CD4-positive, alpha-beta T cell treated with Interleukin-10 for 1 hour (primary cell): ENCODE results near the gene U2SURP.
A peak's percentile ranks its signal among the peaks of the same experiment; 100 is the strongest.

ENCODE experiments used
- DNase-seq: peaks from one replicate; pipeline ENCODE4 v3.0.0-alpha.2; 2020

The U2SURP gene

DNA sequence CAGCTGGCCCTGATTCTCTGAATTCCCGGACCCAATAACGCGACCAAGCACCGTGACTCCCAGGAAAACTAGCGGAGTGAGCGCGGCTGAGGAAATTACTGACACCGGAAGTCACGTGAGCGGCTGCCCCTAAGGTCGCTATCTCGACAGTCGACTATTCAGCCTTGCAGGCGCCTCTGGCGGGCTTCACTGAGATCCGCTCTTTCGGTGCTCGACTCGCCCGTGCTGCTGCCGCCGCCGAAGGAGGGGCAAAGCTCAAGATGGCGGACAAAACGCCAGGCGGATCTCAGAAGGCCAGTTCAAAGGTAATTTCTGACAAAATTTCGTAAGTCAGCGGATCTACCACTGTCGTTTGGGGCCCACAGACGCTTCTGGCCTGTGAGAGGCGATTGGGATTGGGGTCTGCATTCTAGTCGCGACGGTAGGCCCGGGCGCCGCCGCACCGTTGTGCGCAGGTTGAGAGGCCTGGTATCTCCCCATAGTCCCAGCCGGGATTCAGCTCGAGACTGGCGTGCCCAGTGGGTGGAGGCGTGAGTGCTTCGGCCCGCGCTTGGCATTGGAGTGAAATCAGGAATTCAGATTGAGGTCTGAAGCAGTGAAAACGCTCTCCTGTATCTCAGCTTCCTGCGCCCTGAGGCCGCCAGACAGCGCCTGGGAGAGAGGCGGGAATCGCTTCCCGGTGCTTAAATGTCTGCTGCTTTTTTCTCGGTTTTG, at the start of gene U2SURP:
Gene U2SURP (plus strand): TSS at position 202 of the 714 bp plus-strand sequence. CDS start 59 bp downstream, at position 261.
- peak; percentile 94 for DNase-seq

DNA sequence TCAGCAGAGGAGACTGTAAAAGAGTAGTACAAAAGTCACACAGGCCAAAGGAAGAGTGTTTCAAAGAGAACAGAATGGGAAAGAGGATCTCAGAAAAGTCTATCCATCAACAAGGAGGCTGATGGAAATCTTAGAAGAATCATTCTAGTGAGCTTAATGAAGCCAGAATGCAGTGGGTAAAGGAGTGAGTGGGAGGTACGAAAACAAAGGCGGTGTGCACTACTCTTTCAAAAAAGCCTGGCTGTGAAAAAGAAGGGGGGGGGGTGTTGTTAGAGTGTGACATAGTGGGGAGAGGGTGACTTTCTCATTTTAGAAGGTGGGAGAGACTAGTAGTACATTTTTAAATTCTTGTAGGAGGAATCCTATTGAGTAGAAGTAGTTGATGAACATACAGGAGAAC, 49.6 kb upstream of the U2SURP start:
- no peak for DNase-seq

GRCh38 chr3:142952272-142953193, 48.8 kb upstream of the U2SURP start:
- DNase-seq: no peak

- DNase-seq: no peak
These were observed 47.9 kb upstream of the U2SURP start for GRCh38 chr3:142953443-142953842.

DNA sequence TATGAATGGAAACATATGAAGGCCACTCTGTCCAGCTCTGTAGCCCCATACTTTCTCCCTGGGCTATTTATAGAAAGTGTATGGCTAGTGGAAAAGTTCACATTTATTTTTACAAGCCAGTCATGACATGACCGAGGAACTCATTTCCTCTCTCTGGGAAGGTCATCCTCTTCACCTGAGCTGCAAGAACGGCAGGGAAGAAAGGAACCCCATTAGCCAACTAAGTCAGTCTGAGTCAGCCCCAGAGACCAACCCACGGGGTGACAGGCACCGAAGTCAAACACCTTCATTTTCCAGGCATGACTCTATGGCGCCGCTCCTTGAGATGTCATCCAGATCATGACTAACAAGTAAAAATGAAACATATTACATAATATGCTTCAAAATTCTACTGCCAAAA, 42.7 kb upstream of the U2SURP start:
- DNase-seq: no peak

GRCh38 chr3:142960322-142960850, 41.0 kb upstream of the U2SURP start:
- no peak for DNase-seq

DNA sequence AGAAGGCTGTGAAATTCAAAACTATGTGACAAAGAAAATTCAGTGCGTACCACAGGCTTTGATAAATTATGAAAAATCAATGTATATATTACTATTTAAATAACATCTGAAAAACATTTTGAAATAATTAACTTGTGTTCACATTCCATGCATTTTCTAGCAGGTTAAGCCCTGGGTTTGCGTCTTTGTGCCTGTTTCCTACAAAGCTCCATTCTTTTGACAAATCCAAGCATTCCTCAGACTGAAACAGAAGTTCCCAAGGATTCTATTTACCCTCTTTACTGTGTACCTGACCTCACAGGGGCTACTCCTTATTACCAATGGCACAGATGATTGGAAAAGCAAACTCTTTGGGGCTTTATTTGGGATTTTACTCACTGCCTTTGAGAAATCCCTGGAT, 39.8 kb upstream of the U2SURP start:
- no peak for DNase-seq

- no peak for DNase-seq
These were observed 39.2 kb upstream of the U2SURP start for GRCh38 chr3:142962175-142962519.

DNA sequence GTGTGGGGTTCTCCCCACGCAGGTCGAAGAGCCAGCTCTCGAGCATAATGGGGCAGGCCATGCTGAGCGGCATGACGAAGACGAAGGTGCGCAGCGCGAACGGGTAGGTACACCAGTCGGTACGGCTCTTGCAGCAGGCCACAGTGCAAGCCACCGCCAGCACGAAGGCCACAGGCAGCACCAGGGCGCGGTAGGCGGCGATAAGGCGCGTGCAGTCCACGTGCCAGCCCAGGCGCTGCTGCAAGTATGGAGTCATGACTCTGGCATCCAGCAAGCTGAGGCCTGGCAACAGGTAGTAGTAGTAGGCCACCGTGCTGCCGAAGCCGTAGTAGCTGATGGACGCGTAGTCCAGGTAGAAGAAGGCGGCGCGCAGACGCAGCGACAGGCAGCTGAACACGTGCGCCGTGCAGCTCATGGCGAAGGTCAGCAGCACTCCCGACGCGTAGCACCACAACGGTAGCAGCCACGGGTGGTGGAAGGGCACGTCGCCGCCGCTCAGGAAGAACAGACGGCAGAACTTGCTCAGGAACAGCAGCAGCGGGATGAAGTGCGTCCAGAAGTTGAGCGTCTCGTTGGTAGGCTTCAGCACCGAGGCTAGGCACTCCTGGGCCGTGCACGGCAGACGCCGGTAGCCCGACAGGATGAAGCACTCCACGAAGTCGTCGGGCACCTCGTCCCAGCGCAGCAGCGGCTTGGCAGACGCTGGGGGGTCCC, 38.7 kb upstream of the U2SURP start:
- no peak for DNase-seq

- no peak for DNase-seq
These were observed 38.2 kb upstream of the U2SURP start for GRCh38 chr3:142963234-142963515.

DNA sequence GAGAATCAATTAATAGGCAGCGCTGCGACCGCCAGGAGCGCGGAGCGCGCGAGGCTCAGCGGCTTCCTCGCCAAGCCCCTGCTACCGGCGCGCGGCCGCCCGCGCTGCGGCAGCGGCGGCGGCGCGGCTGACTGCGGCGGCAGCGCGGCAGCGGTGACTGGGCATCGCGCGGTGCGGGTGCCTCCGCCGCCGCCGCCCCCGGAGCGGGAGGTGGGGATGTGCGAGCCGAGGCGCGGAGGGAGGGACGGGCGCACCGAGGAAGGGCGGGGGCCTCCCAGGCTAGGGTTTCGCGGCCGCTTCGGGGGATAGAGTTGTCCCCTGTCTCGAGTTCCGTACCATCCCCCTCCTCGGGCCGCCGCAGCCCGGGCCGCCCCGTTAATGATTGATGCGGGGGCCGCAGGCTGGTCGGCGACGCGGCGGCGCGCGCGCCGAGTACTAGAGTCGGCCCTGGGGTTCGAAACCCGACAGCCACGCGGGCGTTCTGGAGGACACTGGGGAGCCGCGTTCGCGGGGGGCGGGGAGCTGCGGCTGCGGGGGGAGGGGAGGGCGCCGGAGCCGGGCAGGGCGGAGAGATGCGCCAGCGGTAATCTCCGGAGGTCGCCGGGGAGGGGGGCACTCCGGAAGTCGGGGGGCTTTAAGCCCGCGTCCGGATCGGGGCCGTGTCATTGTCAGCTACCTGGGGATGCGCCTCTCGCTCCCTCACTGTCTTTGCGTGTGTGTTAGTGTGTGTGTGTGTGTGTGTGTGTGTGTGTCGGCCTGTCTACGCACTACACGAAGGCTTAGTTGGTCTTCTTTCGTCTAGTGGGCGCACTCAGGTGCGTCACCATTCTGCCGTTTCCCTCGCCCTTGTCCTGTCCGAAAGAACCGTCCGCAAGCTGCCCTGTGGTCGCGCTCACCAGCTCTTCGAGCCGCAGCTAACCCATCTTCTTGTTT, 37.6 kb upstream of the U2SURP start, which contains the start of gene PAQR9:
Gene PAQR9 (minus strand): TSS at position 159 of the 933 bp plus-strand sequence. CDS start 338 bp downstream, outside the sequence.
- no peak for DNase-seq

DNA sequence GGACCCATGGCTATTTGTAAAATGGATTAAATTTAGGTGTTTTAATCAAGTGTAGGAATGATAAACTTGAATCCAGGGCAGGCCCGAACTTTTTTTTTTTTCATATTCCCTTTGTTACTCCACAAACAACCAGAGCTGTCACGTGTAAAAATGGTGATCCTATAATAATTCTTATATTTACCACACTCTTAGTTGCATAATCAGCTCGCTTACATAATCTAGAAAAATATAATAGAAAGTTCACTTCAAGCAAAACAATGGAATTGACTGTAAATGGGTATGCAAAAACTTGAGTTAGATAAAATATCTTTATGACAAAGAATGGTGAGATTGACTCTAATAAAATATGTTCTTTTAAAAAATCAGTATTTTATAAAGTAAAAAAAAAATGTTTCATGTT, 35.8 kb upstream of the U2SURP start:
- no peak for DNase-seq

DNA sequence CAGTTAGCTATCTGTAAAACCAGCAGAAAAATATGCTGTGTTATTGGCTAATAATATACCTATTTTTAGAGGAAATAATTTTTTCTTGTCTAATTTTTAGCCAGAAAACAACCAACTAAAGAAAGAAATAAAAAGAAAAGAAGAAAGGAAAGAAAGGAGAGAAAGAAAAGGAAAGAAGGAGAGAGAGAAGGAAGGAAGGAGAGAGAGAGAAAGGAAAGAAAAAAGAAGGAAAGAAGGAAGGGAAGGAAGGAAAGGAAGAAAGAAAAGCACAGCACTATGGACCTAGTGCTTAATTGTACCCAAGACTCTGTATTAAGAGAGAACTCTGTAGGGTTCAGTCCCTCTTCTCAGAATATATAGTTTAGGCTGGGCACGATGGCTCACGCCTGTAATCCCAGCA, 34.6 kb upstream of the U2SURP start:
- DNase-seq: no peak

GRCh38 chr3:142968319-142969025, 32.9 kb upstream of the U2SURP start:
- no peak for DNase-seq

DNA sequence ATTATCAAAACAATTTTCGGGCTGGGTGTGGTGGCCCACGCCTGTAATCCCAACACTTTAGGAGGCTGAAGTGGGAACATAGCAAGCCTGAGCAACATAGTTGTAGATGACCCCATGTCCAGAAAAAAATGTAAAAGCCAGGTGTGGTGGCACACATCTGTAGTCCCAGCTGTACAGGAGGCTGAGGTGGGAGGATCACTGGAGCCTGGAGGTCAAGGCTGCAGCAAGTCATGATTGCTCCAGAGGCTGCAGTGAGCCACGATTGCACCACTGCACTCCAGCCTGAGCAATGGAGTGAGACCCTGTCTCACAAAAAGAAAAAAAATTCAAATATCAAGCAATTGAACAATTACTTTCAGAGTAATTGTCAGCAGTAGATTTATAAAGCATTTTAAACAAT, 29.9 kb upstream of the U2SURP start:
- DNase-seq: no peak

- DNase-seq: no peak
These were observed 29.1 kb upstream of the U2SURP start for GRCh38 chr3:142972092-142972753.

GRCh38 chr3:142973217-142974009, 28.0 kb upstream of the U2SURP start:
- no peak for DNase-seq

- DNase-seq: no peak
These were observed 25.9 kb upstream of the U2SURP start for GRCh38 chr3:142975316-142975995.

- no peak for DNase-seq
These were observed 24.6 kb upstream of the U2SURP start for GRCh38 chr3:142976621-142977398.
